RCC 7860 (cell line): ENCODE data around the gene AK5.
"Not testable (repeated sequence)": the region's sequence is repeated elsewhere in the genome, so short reads cannot be mapped to it uniquely, and the experiment has no call there.

ENCODE experiments used
- DNase-seq: peaks from one replicate; pipeline ENCODE4 v3.0.0-alpha.2; 2015; ENCODE audit warnings: low spot score
- FAIRE-seq: peaks from 2 replicates; lab custom pipeline; 2012; peaks lifted over from hg19 to GRCh38; lab: Jason Lieb, UNC

The AK5 gene

DNA sequence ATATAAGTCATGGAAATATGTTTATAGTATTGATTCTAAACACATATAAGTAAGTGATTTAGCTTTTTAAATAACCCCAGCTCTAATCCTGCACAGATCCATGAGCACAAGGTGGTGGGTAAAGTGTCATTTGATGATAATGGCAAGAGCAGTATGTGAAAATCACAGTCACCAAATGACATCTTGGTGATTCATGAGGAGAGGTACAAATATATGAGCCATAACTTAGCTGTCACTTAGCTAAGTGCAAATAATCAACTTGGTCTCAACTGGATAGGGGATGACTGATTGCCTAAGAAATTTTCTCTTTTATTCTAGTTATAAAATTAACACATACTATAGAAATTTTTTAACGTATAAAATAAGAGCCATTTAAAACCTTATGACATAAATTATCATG is 202.5 kb downstream of the AK5 start:
- FAIRE-seq (peak; percentile 76), DNase-seq (peak; percentile 18)

DNA sequence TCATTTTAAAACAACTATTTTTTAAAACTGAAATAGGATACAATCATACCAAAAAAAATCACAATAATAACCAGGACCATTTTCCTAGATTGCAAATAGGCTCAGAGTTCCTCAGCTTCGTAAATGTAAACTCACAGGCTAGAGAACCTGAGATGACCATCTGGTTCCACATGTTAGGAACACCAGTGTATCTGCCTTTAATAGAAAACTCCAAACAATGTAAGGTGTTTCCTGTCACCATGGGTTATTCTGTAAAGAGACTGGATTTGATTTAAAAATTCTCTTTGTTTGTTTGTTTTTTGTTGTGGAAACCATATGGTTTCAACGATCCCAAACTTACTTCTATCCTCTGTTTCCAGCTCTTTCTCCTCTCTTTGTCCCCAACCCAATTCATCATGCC is 203.1 kb downstream of the AK5 start:
- FAIRE-seq (no peak), DNase-seq (no peak)

DNA sequence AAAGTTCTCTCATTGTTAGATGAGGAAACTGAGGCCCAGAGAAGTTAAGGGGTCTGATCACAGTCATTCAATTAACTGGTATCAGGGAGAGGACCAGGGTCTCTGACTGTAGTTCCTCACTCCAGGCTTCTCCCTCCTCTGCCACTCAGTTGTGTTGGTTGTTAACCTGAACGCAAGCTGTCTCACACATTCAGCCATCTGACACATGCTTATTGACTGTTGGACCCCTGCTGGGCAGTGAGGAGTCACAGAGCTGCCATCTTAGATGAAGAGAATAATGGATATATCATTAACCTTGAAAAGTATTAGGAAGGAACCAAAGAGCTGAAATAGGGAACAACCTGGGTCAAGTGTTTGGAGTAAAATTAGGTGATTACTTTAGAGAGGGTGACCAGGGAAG is 205.8 kb downstream of the AK5 start:
- FAIRE-seq, result no peak
- no peak for DNase-seq

DNA sequence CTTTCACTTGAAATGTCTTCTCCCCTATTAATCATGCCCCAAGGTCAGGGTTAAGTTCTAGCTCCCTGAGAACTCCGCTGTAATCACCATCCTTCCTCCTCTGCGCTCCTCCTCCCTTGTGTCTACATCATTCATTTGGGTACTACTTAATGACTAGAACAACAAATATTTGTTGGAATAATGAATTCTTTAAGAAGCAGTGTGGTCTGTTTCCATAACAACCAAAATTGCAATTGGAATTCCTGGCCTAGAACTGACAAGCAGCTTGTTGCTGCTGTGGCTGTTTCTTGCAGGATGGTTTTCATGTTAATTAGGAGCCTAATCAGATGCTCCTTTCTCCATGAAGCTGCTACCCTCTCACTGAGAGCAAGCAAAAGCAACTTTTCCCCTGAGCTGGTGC is 208.1 kb downstream of the AK5 start:
- no peak for DNase-seq
- no peak for FAIRE-seq

DNA sequence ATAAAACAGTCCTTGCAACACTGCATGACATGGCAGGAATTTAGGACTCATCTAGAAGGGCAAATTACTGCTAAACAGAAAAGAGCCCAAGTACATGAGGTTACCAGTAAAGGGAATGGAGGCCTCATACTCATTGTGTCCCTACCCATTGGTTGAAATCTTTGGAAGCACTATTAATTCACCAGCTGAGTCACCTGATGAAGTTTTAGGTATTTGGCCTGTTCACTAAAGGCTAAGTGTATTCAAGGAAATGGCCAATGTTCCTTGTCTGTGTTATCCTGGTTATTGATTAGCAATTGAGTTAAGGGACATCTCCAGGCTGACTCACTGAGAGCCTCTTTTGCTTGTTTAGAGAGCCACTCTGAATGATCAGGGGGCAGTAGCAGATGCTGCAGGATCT is 212.2 kb downstream of the AK5 start:
- DNase-seq (no peak), FAIRE-seq (no peak)

DNA sequence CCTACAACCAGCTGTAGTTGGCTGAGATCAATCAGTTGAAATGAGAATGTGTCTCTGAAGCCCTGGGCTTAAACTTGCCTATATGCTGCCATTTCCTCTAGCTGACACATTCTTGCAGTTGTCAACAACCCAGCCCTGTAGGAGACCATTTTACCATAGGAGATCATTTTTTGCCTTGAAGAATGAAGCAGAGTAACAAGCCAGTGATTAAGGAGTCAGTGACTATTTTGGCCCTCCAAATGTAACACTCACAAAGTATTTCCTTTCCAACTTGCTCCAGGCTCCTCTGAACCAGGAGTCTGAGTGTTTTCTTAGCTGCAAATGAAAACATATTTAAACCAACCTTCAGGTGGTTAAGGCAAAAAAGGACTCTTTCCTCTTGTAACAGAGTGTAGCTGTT is 217.1 kb downstream of the AK5 start:
- FAIRE-seq, result no peak
- no peak for DNase-seq

DNA sequence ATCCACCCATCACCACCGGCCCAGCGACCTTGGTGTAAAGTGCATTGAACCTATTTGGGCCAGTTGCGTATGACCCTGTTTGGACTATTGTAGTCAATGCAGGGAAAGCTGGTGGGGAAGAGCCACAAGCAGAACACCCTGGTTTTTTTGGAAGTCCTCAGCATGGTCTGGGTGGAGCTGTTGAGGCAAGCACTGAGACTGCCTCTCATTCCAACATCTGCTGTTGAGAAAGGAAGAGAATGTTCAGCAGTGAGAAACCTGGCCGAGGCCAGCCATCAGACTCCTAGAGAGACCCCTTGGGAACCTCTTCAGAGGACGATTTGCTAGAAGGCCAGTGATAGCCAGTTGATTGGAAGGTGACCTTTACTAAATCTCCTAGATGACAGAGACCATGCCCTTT is 217.6 kb downstream of the AK5 start:
- DNase-seq (no peak), FAIRE-seq (no peak)

DNA sequence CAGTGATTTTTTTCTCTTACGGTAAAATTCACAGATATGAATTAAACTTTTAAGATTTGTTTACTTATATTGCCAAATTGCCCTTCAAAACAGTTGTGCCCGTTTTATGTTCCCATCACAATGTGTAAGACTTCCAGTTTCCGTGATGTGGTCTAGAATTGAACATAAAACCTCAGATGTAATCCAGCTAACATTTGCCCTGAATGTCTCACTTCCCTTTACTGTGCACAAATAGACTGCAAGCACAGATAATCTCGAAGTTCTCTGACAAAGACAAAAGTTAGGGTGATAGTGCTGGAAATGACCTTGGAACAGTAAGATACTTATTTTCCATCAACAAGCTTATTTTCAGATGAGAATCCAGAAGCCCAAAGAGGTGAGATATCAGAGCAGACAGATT is 223.2 kb downstream of the AK5 start:
- FAIRE-seq (no peak), DNase-seq (no peak)

DNA sequence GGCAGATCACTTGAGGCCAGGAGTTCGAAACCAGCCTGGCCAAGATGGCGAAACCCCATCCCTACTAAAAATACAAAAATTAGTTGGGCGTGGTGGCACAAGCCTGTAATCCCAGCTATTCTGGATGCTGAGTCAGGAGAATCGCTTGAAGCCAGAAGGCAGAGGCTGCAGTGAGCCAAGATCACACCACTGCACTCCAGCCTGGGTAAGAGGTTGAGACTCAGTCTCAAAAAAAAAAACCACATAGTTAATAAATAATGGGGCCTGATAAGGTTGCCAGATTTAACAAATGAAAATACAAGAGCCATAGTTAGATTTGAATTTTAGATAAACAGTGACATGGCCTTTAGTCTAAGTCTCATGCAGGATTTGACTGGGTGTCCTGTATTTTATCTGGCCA is 225.0 kb downstream of the AK5 start:
- DNase-seq (peak; percentile 71), FAIRE-seq (peak; percentile 93)

DNA sequence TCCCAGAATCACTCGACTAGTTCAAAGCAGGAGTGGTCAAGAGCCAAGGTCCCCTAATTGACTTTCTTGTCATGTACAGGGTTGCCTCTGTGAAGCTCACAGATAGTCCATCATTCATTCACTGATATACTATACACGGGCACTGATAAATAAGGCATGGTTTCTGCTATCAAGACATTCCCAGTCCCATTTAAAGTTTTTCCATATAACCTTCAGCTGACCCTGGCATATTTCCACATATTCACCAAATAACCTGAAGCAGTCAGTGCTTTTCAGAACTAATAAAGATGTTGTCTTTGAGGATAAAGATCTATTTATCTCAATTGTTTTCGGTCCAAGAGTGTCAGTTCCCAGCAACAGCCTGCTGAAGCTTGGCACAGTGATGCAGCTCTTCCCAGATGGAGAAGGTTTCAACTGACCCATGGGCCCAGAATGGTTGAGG is 227.3 kb downstream of the AK5 start:
- DNase-seq, result no peak
- FAIRE-seq, result no peak

DNA sequence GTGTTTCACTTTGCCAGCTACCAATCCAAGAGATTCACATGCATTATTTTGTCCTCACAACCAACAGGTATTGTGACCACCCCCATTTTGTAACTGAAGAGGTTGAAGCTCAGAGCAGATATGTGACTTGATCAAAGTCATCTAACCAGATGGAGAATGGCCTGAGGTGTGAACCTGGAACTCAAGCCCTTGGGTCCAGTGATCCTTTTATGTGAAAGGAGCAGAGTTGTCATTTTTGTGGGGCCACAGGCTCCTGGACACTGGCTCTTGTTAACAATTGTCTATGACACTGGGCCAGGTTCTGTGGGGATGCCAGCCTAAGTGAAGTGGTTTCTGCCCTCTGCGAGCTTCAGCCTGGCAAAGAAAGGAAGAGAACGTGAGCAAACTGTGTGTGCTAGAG is 228.1 kb downstream of the AK5 start:
- DNase-seq (no peak), FAIRE-seq (no peak)

DNA sequence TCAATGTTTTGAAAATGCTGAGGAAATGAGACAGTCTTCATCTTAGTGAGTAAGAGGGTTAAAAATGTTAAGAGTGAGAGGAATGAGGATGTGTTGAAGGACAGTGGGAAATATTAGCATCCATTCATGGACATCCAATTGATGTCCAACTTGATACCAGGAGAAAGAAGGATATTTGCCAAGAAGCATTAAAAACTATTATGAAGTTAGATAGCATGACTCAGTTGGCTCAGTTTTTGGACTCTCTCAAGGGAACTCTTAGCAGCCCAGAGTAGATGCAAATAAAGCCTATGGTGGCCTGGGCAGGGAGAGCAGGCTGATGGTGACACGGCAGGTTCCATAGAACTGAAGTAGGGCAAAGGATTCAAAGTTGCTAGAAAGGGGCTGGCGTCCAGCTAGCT is 229.6 kb downstream of the AK5 start:
- peak; percentile 53 for DNase-seq
- FAIRE-seq, result no peak

DNA sequence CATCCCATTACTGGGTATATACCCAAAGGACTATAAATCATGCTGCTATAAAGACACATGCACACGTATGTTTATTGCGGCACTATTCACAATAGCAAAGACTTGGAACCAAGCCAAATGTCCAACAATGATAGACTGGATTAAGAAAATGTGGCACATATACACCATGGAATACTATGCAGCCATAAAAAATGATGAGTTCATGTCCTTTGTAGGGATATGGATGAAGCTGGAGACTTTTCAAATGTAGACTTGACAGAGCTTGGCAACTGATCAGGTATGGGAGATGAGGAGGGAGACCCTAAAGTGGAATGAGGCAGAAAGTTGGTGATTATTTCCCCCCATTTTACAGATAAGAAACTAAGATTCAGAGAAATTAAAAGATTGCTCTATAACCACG is 230.8 kb downstream of the AK5 start:
- FAIRE-seq, DNase-seq: not testable (repeated sequence)

DNA sequence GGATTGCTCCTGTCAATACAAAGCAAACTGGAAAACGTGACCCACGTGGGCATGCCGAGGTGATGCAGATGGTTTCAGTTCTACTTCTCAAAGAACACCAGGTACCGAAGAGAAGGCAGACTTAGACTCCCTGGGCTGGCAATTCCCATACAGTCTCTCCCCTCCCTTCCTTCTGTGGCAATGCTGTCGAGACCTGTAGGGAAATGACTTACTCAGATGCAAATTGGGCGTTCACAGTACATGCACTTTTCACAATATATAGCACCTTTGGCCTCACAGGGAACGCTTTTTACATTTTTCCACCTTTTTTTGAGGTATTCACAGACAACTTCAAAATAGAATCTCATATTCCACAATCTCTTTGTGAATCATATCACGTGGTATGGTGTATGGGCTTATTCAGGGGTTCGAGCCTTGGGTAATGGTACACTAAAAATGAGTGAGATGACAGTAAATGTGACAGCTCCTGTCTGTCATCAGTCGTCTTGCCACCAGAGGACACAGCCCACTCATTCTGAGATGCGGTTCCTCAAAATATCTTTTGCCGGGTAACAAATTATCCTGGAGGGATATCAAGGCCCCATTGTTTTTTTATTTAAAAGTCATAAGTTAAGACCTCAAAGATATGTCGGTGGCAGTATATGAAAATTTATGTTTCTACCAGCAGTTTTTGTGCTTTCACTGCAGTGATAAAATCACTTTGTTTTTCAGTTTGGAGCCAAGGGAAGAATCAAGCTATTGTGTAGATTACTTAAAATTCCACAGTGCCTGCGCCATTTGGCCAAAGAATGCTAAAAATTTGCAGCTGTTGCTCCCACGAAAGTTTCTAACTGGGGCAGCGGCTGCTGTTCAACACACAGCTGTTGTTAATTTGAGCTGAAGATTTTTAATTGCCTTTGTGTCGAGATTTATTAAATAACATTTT is 232.3 kb downstream of the AK5 start:
- DNase-seq (no peak), FAIRE-seq (no peak)

DNA sequence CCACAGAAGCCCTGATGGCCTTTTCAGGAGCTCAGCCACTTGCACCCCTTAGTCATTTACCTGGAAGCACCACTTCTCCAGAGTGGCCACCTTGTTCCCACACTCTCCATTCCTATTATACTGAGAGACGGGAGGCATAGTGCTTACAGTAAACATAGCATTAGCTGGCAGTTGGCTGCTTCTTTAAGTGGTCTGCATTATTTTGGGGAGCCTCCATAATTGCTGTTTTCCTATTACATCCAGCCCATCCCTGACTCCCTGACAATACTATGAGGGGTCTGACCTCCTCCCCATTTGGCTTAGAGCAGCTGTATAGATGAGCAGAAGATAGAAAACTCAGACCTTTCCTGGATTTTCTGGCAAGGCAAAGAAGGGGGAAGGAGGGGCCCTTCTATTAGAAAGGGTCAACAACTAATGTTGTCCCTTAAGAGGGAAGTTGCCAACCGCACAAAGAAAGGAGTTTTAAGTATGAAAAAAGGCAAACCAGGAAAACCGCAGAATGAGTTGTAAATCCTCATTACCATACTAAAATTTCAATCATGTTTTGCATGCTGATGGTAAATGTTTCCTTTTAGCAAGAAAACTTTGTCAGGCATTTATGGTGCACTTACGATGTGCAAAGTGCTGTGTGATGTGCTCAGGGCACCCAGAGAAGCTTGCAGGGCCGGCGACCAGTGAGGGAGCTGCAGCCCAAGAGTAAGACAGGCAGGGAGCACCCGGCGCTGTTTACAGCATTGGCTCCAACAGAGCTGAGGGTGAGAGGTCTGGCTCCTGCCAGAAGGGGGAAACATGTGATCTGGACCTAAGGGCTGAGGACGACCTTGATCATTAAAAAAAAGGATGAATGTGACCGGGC is 233.3 kb downstream of the AK5 start:
- DNase-seq, result no peak
- FAIRE-seq, result no peak

DNA sequence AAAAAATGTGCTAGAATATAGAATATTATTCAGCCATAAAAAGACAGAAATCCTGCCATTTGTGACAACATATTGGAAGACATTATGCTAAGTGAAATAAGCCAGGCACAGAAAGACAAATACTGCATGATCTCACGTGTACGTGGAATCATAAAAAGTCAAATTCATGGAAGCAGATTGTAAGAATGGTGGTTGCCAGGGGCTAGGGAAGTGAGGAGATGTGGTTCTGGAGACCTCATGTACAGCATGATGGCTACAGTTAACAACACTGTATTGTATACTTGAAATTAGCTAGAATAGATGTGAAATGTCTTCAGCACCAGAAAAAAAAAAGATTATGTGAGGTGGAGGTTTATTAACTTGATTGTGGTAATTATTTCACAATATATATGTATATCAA is 234.3 kb downstream of the AK5 start:
- DNase-seq (no peak), FAIRE-seq (no peak)

DNA sequence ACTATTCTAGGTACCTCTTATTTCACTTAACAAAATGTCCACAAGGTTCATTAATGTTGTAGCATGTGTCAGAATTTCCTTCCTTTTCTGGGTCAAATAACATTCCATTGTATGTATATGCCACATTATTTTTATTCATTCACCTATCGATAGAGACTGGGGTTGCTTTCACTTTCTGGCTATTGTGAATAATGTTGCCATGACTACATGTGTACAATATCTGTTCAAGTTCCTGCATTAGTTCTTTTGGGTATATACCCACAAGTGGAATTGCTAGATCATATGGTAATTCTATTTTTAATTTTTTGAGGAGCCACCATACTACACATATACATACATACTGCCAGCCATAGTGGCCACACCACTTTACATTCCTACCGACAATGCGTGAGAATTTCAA is 242.2 kb downstream of the AK5 start:
- DNase-seq, result no peak
- FAIRE-seq, result no peak

DNA sequence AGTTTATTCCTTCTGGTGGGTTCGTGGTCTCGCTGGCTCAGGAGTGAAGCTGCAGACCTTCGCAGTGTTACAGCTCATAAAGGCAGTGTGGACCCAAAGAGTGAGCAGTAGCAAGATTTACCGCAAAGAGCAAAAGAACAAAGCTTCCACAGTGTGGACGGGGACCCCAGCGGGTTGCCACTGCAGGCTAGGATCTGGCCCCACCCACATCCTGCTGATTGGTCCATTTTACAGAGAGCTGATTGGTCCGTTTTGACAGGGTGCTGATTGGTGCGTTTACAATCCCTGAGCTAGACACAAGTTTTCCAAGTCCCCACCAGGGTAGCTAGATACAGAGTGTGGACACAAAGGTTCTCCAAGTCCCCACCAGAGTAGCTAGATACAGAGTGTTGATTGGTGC is 249.3 kb downstream of the AK5 start:
- FAIRE-seq, DNase-seq: not testable (repeated sequence)

DNA sequence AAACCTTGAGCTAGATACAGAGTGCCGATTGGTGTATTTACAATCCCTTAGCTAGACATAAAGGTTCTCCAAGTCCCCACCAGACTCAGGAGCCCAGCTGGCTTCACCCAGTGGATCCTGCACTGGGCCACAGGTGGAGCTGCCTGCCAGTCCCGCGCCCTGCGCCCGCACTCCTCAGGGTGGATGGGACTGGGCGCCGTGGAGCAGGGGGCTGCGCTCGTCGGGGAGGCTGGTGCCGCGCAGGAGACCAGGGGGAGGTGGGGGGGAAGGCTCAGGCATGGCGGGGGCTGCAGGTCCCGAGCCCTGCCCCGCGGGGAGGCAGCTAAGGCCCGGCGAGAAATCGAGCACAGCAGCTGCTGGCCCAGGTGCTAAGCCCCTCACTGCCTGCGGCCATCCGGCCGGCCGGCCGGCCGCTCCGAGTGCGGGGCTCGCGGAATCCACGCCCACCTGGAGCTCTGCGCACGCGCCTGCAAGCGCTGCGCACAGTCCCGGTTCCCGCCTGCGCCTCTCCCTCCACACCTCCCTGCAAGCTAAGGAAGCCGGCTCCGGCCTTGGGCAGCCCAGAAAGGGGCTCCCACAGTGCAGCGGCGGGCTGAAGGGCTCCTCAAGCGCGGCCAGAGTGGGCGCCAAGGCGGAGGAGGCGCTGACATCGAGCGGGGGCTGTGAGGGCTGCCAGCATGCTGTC is 249.9 kb downstream of the AK5 start:
- DNase-seq, FAIRE-seq: not testable (repeated sequence)

DNA sequence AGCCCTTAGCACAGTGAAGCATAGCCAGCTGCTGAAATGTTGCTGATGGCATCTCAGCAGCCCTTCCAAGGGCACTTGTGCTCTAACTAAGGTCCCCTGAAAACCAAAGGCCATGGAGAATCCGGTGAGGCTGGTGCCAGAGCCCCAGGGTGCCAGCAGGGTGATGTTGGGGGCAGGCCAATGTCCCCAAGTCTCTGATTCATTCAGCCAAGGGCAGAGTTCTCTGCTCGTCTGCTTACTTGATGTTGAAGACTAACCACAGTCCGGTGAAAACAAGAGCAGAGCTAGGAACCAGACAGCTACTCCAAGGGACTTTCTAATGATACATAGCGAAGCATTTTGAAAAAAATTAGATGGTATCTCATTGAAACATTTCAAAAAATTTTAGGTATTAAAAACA is 250.8 kb downstream of the AK5 start:
- DNase-seq (no peak), FAIRE-seq (no peak)

DNA sequence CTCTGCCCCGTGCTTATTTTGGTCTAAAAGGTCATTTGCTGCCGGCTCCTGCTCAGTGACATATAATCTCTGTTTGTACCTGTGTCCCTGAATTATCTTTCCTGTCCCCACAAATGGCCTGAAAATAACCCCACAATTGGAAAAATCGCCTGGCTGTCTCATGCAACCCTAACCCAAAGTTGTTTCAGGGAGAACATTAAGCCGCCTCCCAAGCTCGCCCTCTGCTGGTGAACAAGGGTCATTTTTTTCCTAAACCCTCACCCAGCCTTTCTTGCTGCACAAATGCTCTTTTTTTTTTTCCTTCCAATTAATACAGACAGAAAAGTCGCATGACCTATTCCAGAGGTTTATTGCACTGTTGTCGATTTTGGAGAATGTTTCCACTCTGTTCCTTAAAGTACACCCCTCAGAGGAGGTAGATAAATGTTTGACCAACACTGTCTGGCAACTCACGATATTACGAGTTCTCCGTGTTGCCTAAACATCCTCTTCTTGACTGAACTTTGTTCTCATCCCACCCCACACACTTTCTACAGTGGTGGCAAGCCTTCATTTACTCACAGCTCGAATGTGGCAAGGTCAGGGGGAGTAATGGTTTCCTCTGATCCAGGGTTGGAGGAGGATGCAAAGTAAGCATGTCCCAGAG is 252.0 kb downstream of the AK5 start:
- DNase-seq (peak; percentile 47), FAIRE-seq (peak; percentile 24)
